Peyer's patch (tissue), 4 donors: ENCODE data around the gene ROBO2.

Experiments
- CTCF ChIP-seq, 6 experiments: fragments of 450-650 bp in 4 of 6; fragments of 200-600 bp in 2 of 6; sonication (generic) in 1 of 6; IDR thresholded peaks; one replicate each; pipeline ENCODE4 v1.5.1; 2017 to 2019; ENCODE audit warnings: antibody characterized with exemption in 6 of 6, mild to moderate bottlenecking in 3 of 6, moderate library complexity in 1 of 6
- POLR2A ChIP-seq, 2 donors: fragments of 450-650 bp; IDR thresholded peaks; one replicate each; pipeline ENCODE4 v1.5.1; 2017; ENCODE audit warnings: antibody characterized with exemption in 2 of 2, mild to moderate bottlenecking in 2 of 2, moderate library complexity in 2 of 2

GRCh38 chr3:77191640-77192039 is 151.7 kb downstream of the ROBO2 start:
- TF ChIP-seq CTCF (IDR thresholded peaks at IDR 0.05) (no peak), POLR2A (IDR thresholded peaks at IDR 0.05) (no peak)
